WERI-Rb-1 (cell line): Measurements from ENCODE around the gene PDE2A.
A peak's percentile ranks its signal among the peaks of the same experiment; 100 is the strongest.
"Not testable (repeated sequence)": the region's sequence is repeated elsewhere in the genome, so short reads cannot be mapped to it uniquely, and the experiment has no call there.

Source experiments
- DNase-seq: peaks from one replicate; pipeline ENCODE4 v3.0.0-alpha.2; 2020
- H3K27ac ChIP-seq: fragments of 250-450 bp; sonication (Bioruptor Pico); 2 replicates; pipeline ENCODE4 v1.5.1; 2020; ENCODE audit warnings: mild to moderate bottlenecking, moderate library complexity
- H3K27me3 ChIP-seq: fragments of 250-450 bp; sonication (Bioruptor Pico); 2 replicates; pipeline ENCODE4 v1.5.1; 2021; ENCODE audit warnings: mild to moderate bottlenecking, low read depth, moderate library complexity; ENCODE audit not compliant: insufficient read depth, severe bottlenecking
- H3K36me3 ChIP-seq: fragments of 250-450 bp; sonication (Bioruptor Pico); 2 replicates; pipeline ENCODE4 v1.5.1; 2020; ENCODE audit warnings: mild to moderate bottlenecking, moderate library complexity
- H3K4me3 ChIP-seq: 2 replicates; pipeline ENCODE4 v1.5.1; 2011; ENCODE audit warnings: low read depth, mild to moderate bottlenecking, control low read depth, low read length
- H3K9me3 ChIP-seq: fragments of 250-450 bp; sonication (Bioruptor Pico); 2 replicates; pipeline ENCODE4 v1.5.1; 2021; ENCODE audit warnings: mild to moderate bottlenecking, moderate library complexity; ENCODE audit not compliant: severe bottlenecking
- CTCF ChIP-seq: IDR thresholded peaks from 2 replicates; pipeline ENCODE4 v1.5.1; 2011; ENCODE audit warnings: low read depth, mild to moderate bottlenecking, control low read depth, inconsistent platforms, low read length

Gene PDE2A

DNA sequence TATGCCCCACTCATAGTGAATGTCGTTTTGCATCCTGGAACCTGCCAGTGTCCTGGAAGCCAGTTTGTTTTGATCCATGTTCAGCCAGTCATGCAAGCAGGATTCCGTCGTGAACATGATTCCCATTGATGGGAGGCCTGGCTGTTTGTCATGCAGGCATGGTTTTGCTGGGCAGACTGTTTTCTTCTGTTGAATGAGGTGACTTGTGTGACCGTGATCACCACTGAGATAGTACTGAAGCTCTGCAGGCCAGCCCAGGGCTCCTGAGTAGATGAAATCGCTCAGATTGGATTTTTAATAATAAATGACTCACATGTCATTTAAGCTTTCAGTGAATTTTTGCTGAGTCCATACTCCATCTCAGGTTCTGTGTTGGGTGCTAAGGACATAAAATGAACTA, 117.8 kb downstream of the PDE2A start:
- no peak overlapping the region for H3K4me3 ChIP-seq
- H3K36me3 ChIP-seq = no peaks in the 10 kb centered on the region
- no peak overlapping the region for H3K27ac ChIP-seq
- no peak for DNase-seq
- no peaks in the 10 kb centered on the region for H3K27me3 ChIP-seq
- H3K9me3 ChIP-seq = no peaks in the 10 kb centered on the region
- TF ChIP-seq CTCF = no peak

DNA sequence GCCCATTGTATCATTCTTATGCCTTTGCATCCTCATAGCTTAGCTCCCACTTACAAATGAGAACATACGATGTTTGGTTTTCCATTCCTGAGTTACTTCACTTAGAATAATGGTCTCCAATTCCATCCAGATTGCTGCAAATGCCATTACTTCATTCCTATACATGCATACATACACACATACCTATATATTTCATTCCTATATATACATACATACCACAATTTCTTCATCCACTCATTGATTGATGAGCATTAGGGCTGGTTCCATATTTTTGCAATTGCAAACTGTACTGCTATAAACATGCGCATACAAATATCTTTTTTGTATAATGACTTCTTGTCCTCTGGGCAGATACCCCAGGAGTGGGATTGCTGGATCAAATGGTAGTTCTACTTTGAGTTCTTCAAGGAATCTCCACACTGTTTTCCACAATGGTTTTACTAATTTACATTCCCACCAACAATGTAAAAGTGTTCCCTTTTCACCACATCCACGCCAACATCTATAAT, 119.2 kb downstream of the PDE2A start:
- not testable (repeated sequence) for H3K36me3 ChIP-seq, H3K4me3 ChIP-seq, H3K27me3 ChIP-seq, H3K9me3 ChIP-seq, H3K27ac ChIP-seq, DNase-seq

- no peaks in the 10 kb centered on the region for H3K9me3 ChIP-seq
- peak; percentile 63 for DNase-seq
- TF ChIP-seq CTCF = peak; percentile 82
These were observed 120.5 kb downstream of the PDE2A start for GRCh38 chr11:72553706-72554105.

DNA sequence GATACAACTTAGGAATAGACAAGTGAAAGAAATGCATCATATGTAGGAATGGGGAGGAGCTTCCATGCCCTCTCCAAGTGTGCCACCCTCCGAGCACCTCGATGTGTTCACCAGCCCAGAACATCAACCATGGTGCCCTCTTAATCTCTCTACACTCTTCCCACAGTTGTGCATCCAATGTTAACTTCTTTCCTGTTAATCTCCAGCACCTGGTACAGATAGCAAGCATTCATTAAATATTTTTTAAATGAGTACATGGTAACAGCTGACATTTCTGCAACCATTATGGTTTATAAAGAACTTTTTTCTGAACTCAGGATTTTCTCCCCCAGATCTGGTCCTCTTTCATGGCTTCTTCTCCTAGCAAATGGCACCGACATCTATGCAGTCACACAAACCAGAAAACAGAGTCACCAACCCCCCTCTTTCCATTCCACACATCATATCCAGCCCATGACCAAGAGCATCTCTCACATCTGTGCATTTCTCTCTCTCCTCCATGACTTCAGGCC, 121.8 kb downstream of the PDE2A start:
- Histone ChIP-seq H3K27ac (no peak overlapping the region), H3K27me3 (no peaks in the 10 kb centered on the region), H3K4me3 (no peak overlapping the region), H3K9me3 (no peaks in the 10 kb centered on the region), H3K36me3 (no peaks in the 10 kb centered on the region)
- DNase-seq = no peak
- TF ChIP-seq CTCF = no peak

More at GRCh38 chr11:72553706-72554105, 120.5 kb downstream of the PDE2A start:
- Histone ChIP-seq H3K36me3 (no peaks in the 10 kb centered on the region), H3K4me3 (no peak overlapping the region), H3K27me3 (no peaks in the 10 kb centered on the region), H3K27ac (no peak overlapping the region)

DNA sequence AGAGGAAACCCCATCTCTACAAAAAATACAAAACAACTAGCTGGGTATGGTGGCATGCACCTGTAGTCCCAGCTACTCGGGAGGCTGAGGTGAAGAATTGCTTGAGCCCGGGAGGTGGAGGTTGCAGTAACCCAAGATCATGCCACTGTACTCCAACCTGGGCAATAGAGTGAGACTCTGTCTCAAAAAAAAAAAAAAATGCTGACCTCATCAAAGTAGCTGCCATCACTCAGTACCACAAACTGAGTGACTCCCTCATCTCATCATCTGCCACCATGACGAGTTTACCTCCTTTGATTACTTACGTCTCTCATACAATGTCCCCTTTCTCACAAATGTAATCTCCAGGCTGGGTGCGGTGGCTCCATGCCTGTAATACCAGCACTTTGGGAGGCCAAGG, 122.7 kb downstream of the PDE2A start:
- Histone ChIP-seq H3K4me3 (no peak overlapping the region), H3K27me3 (no peaks in the 10 kb centered on the region), H3K27ac (no peak overlapping the region), H3K36me3 (no peaks in the 10 kb centered on the region), H3K9me3 (no peaks in the 10 kb centered on the region)
- DNase-seq = no peak
- TF ChIP-seq CTCF = no peak

DNA sequence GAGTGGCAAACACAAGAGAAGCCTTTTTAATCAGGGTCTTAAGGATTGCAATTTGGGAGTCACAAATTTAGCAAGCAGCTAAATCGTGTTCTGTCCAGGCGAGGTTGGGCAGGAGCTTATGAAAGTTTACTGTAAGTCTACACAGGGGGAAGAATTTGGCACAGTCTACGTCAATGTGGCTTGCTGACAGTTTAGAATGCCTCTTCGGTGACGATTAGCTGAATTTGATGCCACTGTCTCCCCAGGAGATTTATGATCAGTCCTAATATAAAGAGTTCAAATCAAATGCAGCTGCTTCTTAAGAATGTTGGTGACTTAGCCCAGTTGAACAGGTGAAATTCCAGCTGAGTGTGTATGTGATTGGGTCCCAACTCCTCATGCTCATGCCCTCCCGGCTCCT, 125.8 kb downstream of the PDE2A start:
- Histone ChIP-seq H3K36me3 (no peaks in the 10 kb centered on the region), H3K9me3 (no peaks in the 10 kb centered on the region), H3K27me3 (no peaks in the 10 kb centered on the region), H3K4me3 (no peak overlapping the region), H3K27ac (no peak overlapping the region)
- TF ChIP-seq CTCF = no peak
- DNase-seq = no peak
